Measurements from ENCODE around the gene UNCX. TPM values are rescaled to one million over a fixed set of nuclear protein-coding genes. Genes with fewer than 3 reads are reported as not detected.
"Not testable (repeated sequence)": the region's sequence is repeated elsewhere in the genome, so short reads cannot be mapped to it uniquely, and the experiment has no call there.

Gene UNCX
- total and polyA plus RNA-seq, 2 donors = not detected

DNA sequence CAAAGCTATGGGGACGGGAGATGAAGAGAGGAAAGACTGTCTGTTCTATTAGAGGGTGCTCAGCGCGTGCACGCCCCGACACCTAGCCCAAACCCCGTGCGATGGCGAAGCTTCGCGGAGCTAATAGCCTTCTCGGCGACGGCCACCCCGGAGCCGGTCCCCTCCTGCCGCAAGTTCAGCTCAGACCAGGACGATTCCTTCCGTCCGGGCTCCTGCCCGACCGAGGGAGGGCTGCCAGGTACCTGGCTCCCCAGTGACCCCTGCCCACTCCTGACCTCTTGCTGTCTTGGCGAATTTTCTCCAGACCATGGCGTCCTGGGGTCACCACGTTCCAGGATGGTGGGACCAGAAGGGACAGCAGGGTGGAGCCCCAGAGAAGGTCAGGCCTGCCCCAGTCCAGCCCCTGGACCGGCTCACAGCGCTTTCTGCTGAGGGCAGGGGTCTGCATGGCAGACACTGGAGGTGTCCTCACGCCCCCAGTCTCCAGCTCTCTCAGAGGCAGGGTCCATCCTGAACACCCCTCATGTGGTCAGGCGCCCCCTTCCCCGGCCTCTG lies 36.7 kb downstream of the UNCX start:
- no peak for DNase-seq (ENCODE audit: extremely low spot score)
- no peaks in the 10 kb centered on the region for H3K4me1 ChIP-seq (ENCODE audit: insufficient read depth)
- H3K27ac ChIP-seq (ENCODE audit: low read depth) = no peak overlapping the region
- no peak overlapping the region for H3K4me3 ChIP-seq (ENCODE audit: low read depth, low read length)
- H3K36me3 ChIP-seq (ENCODE audit: insufficient read depth) = no peaks in the 10 kb centered on the region
- 55% methylated on average over 29 of the region's 29 CpGs for WGBS

DNA sequence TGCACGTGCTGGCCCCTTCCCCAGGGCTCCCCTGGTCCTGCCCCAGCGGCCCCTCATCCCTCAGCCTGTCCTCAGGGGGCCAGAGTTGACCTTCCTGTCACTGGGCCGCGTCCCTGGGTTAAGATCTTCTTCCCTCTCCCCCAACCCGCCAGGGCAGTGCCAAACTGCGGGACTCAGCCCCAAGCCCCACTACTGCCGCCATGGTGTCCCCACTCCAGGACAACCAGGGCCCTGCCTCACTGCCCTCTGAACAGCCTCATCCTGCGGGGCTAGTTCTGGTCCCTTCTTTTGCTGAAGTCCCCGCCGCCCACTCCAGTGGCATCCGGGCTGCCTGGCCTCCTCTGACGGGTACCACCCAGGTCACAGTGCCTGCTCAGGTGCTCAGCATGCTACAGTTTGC lies 37.5 kb downstream of the UNCX start:
- H3K27ac ChIP-seq (ENCODE audit: low read depth) = no peak overlapping the region
- no peaks in the 10 kb centered on the region for H3K36me3 ChIP-seq (ENCODE audit: insufficient read depth)
- H3K4me1 ChIP-seq (ENCODE audit: insufficient read depth) = no peaks in the 10 kb centered on the region
- DNase-seq (ENCODE audit: extremely low spot score) = no peak
- 72% methylated on average over 12 of the region's 12 CpGs for WGBS
- H3K4me3 ChIP-seq (ENCODE audit: low read depth, low read length) = no peak overlapping the region

- 92% methylated on average over 14 of the region's 14 CpGs for WGBS
- H3K4me3 ChIP-seq (ENCODE audit: low read depth, low read length) = no peak overlapping the region
- no peaks in the 10 kb centered on the region for H3K4me1 ChIP-seq (ENCODE audit: insufficient read depth)
These were observed 38.4 kb downstream of the UNCX start for GRCh38 chr7:1271046-1271445.

DNA sequence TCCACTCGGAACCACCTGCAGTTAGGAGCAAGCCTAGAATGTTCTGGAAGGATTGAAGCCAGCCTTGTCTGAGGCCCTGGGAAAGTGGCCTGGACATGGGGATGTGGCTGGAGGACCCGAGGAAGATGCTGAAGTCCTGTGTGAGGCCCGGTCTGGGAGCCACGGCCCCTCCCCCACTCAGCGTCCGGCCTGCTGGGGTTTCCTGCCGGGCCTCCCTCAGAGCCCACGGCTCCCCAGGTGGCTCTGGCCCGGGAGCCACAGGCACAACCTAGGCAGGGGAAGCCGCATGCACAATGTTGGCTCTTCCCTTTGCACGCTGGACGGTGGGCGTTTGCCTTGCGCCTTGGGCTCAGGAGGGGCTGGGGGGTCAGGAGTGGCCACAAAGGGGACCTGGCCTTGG lies 39.0 kb downstream of the UNCX start:
- H3K4me1 ChIP-seq (ENCODE audit: insufficient read depth) = no peaks in the 10 kb centered on the region
- no peak overlapping the region for H3K27ac ChIP-seq (ENCODE audit: low read depth)
- DNase-seq (ENCODE audit: extremely low spot score) = no peak
- H3K4me3 ChIP-seq (ENCODE audit: low read depth, low read length) = no peak overlapping the region
- no peaks in the 10 kb centered on the region for H3K36me3 ChIP-seq (ENCODE audit: insufficient read depth)
- WGBS = 92% methylated on average over 14 of the region's 14 CpGs

More at GRCh38 chr7:1271046-1271445, 38.4 kb downstream of the UNCX start:
- Histone ChIP-seq H3K27ac (ENCODE audit: low read depth) (no peak overlapping the region), H3K36me3 (ENCODE audit: insufficient read depth) (no peaks in the 10 kb centered on the region)
- DNase-seq (ENCODE audit: extremely low spot score) = no peak

DNA sequence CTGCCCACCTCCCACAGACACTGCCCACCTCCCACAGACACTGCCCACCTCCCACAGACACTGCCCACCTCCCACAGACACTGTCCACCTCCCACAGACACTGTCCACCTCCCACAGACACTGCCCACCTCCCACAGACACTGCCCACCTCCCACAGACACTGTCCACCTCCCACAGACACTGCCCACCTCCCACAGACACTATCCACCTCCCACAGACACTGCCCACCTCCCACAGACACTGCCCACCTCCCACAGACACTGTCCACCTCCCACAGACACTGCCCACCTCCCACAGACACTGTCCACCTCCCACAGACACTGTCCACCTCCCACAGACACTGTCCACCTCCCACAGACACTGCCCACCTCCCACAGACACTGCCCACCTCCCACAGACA lies 39.5 kb downstream of the UNCX start:
- H3K27ac ChIP-seq (ENCODE audit: low read depth) = not testable (repeated sequence)

GRCh38 chr7:1274121-1274875 lies 41.6 kb downstream of the UNCX start:
- Histone ChIP-seq H3K4me1 (ENCODE audit: insufficient read depth) (no peaks in the 10 kb centered on the region), H3K27ac (ENCODE audit: low read depth) (no peak overlapping the region), H3K36me3 (ENCODE audit: insufficient read depth) (no peaks in the 10 kb centered on the region), H3K4me3 (ENCODE audit: low read depth, low read length) (no peak overlapping the region)
- WGBS = 77% methylated on average over 30 of the region's 30 CpGs
- DNase-seq (ENCODE audit: extremely low spot score) = no peak

More for the DNA sequence above, 39.5 kb downstream of the UNCX start:
- not testable (repeated sequence) for DNase-seq (ENCODE audit: extremely low spot score); H3K4me3 ChIP-seq (ENCODE audit: low read depth, low read length); H3K4me1 ChIP-seq (ENCODE audit: insufficient read depth); H3K36me3 ChIP-seq (ENCODE audit: insufficient read depth)

GRCh38 chr7:1274876-1275375 lies 42.3 kb downstream of the UNCX start:
- H3K4me3 ChIP-seq (ENCODE audit: low read depth, low read length) = no peak overlapping the region
- H3K36me3 ChIP-seq (ENCODE audit: insufficient read depth) = no peaks in the 10 kb centered on the region
- H3K4me1 ChIP-seq (ENCODE audit: insufficient read depth) = no peaks in the 10 kb centered on the region
- DNase-seq (ENCODE audit: extremely low spot score) = no peak
- 71% methylated on average over 18 of the region's 18 CpGs for WGBS
- no peak overlapping the region for H3K27ac ChIP-seq (ENCODE audit: low read depth)

GRCh38 chr7:1275451-1276381 lies 43.0 kb downstream of the UNCX start:
- Histone ChIP-seq H3K4me3 (ENCODE audit: low read depth, low read length) (no peak overlapping the region), H3K36me3 (ENCODE audit: insufficient read depth) (no peaks in the 10 kb centered on the region), H3K4me1 (ENCODE audit: insufficient read depth) (no peaks in the 10 kb centered on the region), H3K27ac (ENCODE audit: low read depth) (no peak overlapping the region)
- DNase-seq (ENCODE audit: extremely low spot score) = no peak
- 64% methylated on average over 61 of the region's 61 CpGs for WGBS

DNA sequence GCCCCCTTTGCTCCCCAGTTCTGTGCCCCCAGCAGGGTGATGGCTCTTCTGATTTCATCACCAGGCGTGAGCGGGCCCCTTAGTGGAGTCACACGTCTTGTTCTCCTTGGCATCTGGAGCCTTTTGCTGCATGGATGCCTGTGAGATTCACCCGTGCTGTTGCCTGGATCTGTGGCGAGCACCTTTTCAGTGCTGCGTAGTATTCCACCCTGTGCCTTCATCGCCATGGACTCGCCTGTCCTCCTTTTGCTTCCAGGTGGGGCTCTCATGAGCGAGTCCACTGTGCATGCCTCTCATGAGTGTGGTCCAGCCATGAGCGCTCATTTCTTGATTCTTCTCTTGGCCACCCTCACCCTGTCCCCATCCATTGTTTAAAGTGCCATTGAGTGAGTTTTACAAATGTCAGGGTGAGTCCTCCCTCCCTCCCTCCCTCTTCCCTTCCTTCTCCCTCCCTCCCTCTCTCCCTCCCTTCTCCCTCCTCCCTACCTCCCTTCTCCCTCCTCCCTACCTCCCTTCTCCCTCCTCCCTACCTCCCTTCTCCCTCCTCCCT lies 44.0 kb downstream of the UNCX start:
- H3K27ac ChIP-seq (ENCODE audit: low read depth) = no peak overlapping the region
- H3K36me3 ChIP-seq (ENCODE audit: insufficient read depth) = no peaks in the 10 kb centered on the region
- no peaks in the 10 kb centered on the region for H3K4me1 ChIP-seq (ENCODE audit: insufficient read depth)
- 92% methylated on average over 10 of the region's 10 CpGs for WGBS
- no peak for DNase-seq (ENCODE audit: extremely low spot score)
- no peak overlapping the region for H3K4me3 ChIP-seq (ENCODE audit: low read depth, low read length)

GRCh38 chr7:1278543-1278942 lies 45.9 kb downstream of the UNCX start:
- Histone ChIP-seq H3K27ac (ENCODE audit: low read depth) (no peak overlapping the region), H3K4me3 (ENCODE audit: low read depth, low read length) (no peak overlapping the region), H3K4me1 (ENCODE audit: insufficient read depth) (no peaks in the 10 kb centered on the region), H3K36me3 (ENCODE audit: insufficient read depth) (no peaks in the 10 kb centered on the region)
- 82% methylated on average over 10 of the region's 10 CpGs for WGBS
- DNase-seq (ENCODE audit: extremely low spot score) = no peak

DNA sequence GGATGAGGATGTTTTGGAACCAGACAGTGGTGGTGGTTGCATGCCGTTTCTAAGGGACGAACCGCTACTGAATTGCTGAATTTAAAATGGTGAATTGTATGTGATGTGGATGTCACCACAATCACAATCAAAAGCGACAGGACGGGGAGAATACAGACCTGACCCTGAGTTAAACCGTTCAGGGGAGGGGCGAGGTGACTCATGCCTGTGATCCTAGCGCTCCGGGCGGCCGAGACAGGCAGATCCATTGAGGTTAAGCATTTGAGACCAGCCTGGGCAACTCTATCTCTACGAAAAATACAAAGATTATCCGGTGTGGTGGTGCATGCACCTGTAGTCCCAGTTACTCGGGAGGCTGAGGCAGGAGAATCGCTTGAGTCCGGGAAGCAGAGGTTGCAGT lies 46.4 kb downstream of the UNCX start:
- no peak for DNase-seq (ENCODE audit: extremely low spot score)
- no peaks in the 10 kb centered on the region for H3K4me1 ChIP-seq (ENCODE audit: insufficient read depth)
- no peak overlapping the region for H3K27ac ChIP-seq (ENCODE audit: low read depth)
- 79% methylated on average over 16 of the region's 16 CpGs for WGBS
- H3K36me3 ChIP-seq (ENCODE audit: insufficient read depth) = no peaks in the 10 kb centered on the region
- H3K4me3 ChIP-seq (ENCODE audit: low read depth, low read length) = no peak overlapping the region

- 60% methylated on average over 4 of the region's 4 CpGs for WGBS
- not testable (repeated sequence) for H3K27ac ChIP-seq (ENCODE audit: low read depth); H3K4me3 ChIP-seq (ENCODE audit: low read depth, low read length); H3K36me3 ChIP-seq (ENCODE audit: insufficient read depth); DNase-seq (ENCODE audit: extremely low spot score); H3K4me1 ChIP-seq (ENCODE audit: insufficient read depth)
These were observed 47.2 kb downstream of the UNCX start for GRCh38 chr7:1279895-1280294.

DNA sequence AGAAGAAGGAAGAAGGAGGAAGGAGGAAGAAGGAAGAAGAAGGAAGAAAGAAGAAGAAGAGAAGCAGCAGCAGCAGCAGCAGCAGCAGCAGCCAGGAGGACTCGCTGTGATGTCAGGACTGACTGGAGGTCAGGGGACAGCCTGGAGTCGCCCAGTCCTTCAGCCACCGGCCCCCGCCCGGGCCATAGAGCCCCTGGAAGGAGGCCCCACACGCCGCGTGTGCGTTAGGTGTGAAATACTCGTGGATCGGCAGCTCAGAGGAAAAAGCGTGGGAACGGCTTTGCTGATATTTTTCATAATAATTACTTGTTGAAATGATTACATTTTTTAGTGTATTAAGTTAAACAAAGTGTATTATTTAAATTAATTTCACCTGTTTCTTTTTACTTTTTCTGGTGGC lies 48.4 kb downstream of the UNCX start:
- no peaks in the 10 kb centered on the region for H3K4me1 ChIP-seq (ENCODE audit: insufficient read depth)
- H3K27ac ChIP-seq (ENCODE audit: low read depth) = no peak overlapping the region
- 50% methylated on average over 13 of the region's 13 CpGs for WGBS
- H3K36me3 ChIP-seq (ENCODE audit: insufficient read depth) = no peaks in the 10 kb centered on the region
- no peak for DNase-seq (ENCODE audit: extremely low spot score)
- no peak overlapping the region for H3K4me3 ChIP-seq (ENCODE audit: low read depth, low read length)

All from urinary bladder (tissue), 4 donors.